A549 (cell line): Measurements from ENCODE around the gene PGM2L1. TPM values are rescaled to one million over a fixed set of nuclear protein-coding genes. Genes with fewer than 3 reads are reported as not detected.

Experiments
- ATAC-seq, 2 experiments: fragments of 200-7000 bp in 1 of 2; fragments of >200 bp in 1 of 2; cut with Nextera tagmentation in 1 of 2; cut with Tn5 transposase in 1 of 2; 3 replicates each; pipeline versions ENCODE4 v1.8.0 to v1.9.1; 2018 to 2020; ENCODE audit warnings: mild to moderate bottlenecking in 1 of 2, moderate library complexity in 1 of 2
- CTCF ChIA-PET: fragments of 300-600 bp; sonication (Branson Sonifier 250); formaldehyde crosslinking; extraction: SDS; loops from one replicate; lab custom pipeline; 2021; ENCODE audit warnings: antibody characterized with exemption, inconsistent platforms; lab: Yijun Ruan, JAX
- POLR2A ChIA-PET: fragments of 350-600 bp; formaldehyde crosslinking; extraction: SDS; loops from one replicate; lab custom pipeline; 2021; ENCODE audit warnings: antibody characterized with exemption, inconsistent platforms; lab: Yijun Ruan, JAX
- DNase-seq, 2 experiments: peaks; one replicate each; pipeline versions ENCODE4 v3.0.0 to v3.0.0-alpha.2; 2011 to 2016; ENCODE audit warnings: low read depth in 1 of 2, low spot score in 1 of 2
- FAIRE-seq: peaks from 2 replicates; lab custom pipeline; 2011; peaks lifted over from hg19 to GRCh38; lab: Jason Lieb, UNC
- H3K27ac ChIP-seq, 2 experiments: fragments of >200 bp; sonication (Bioruptor Twin); formaldehyde crosslinking; 3 replicates each; pipeline ENCODE4 v1.5.1; 2016 to 2017
- H3K4me1 ChIP-seq: fragments of >200 bp; sonication (Bioruptor Twin); formaldehyde crosslinking; 3 replicates; pipeline ENCODE4 v1.6.1; 2016
- H3K4me2 ChIP-seq: fragments of >200 bp; sonication (Bioruptor Twin); formaldehyde crosslinking; 3 replicates; pipeline ENCODE4 v1.6.1; 2016
- H3K4me3 ChIP-seq: fragments of >200 bp; sonication (Bioruptor Twin); formaldehyde crosslinking; 3 replicates; pipeline ENCODE4 v1.5.1; 2016
- H3K9me3 ChIP-seq: fragments of >200 bp; sonication (Bioruptor Twin); formaldehyde crosslinking; 3 replicates; pipeline ENCODE4 v1.6.1; 2016
- BCL3 ChIP-seq: fragments of >200 bp; sonication (Bioruptor Twin); formaldehyde crosslinking; IDR thresholded peaks from 3 replicates; pipeline ENCODE4 v1.6.1; 2016
- CBX2 ChIP-seq: fragments of 200-600 bp; sonication (generic); IDR thresholded peaks from 2 replicates; pipeline ENCODE4 v1.6.1; 2016; ENCODE audit warnings: low read depth, mild to moderate bottlenecking, borderline replicate concordance
- CTCF ChIP-seq: fragments of >200 bp; sonication (Bioruptor Twin); formaldehyde crosslinking; IDR thresholded peaks from 3 replicates; pipeline ENCODE4 v1.5.1; 2016
- E2F6 ChIP-seq: IDR thresholded peaks from 2 replicates; pipeline ENCODE4 v1.6.1; 2012; ENCODE audit warnings: low read depth, borderline replicate concordance
- EHF ChIP-seq: fragments of 250-450 bp; sonication (Bioruptor Pico); IDR thresholded peaks from 2 replicates; pipeline ENCODE4 v1.5.0; 2020; ENCODE audit warnings: mild to moderate bottlenecking
- HOXA7 ChIP-seq: fragments of 250-450 bp; sonication (Bioruptor Pico); IDR thresholded peaks from 2 replicates; pipeline ENCODE4 v1.5.0; 2020; ENCODE audit warnings: mild to moderate bottlenecking, moderate library complexity
- HOXB5 ChIP-seq: fragments of 250-450 bp; sonication (Bioruptor Pico); IDR thresholded peaks from 2 replicates; pipeline ENCODE4 v1.5.0; 2020; ENCODE audit warnings: mild to moderate bottlenecking, moderate library complexity
- KDM1A ChIP-seq: fragments of 200-600 bp; sonication (generic); IDR thresholded peaks from 2 replicates; pipeline ENCODE4 v1.6.1; 2016; ENCODE audit warnings: low read depth, mild to moderate bottlenecking
- MAX ChIP-seq: IDR thresholded peaks from 2 replicates; pipeline ENCODE4 v1.6.1; 2012
- MAZ ChIP-seq: fragments of 150-350 bp; IDR thresholded peaks from 2 replicates; pipeline ENCODE4 v1.6.1; 2014; ENCODE audit warnings: antibody characterized with exemption, low read depth, low read length, borderline replicate concordance
- PBX3 ChIP-seq: IDR thresholded peaks from 2 replicates; pipeline ENCODE4 v1.6.1; 2012
- PHF8 ChIP-seq: fragments of 200-600 bp; sonication (generic); IDR thresholded peaks from 2 replicates; pipeline ENCODE4 v1.6.1; 2016; ENCODE audit warnings: low read depth, mild to moderate bottlenecking, antibody characterized with exemption, moderate library complexity, borderline replicate concordance
- RAD21 ChIP-seq, 2 experiments: fragments of >200 bp in 1 of 2; sonication (Bioruptor Twin) in 1 of 2; formaldehyde crosslinking in 1 of 2; IDR thresholded peaks in 1 of 2; conservative IDR thresholded peaks in 1 of 2; 2 replicates in 1 of 2; 3 replicates in 1 of 2; pipeline ENCODE4 v1.6.1; 2012 to 2018; ENCODE audit warnings: inconsistent platforms in 1 of 2
- RARB ChIP-seq: fragments of 250-450 bp; sonication (Bioruptor Pico); IDR thresholded peaks from 2 replicates; pipeline ENCODE4 v1.8.0; 2021; ENCODE audit warnings: mild to moderate bottlenecking, moderate library complexity
- RCOR1 ChIP-seq: fragments of 150-350 bp; IDR thresholded peaks from 2 replicates; pipeline ENCODE4 v1.6.1; 2014; ENCODE audit warnings: antibody characterized with exemption, low read length, low read depth
- SMC3 ChIP-seq: fragments of >200 bp; sonication (Bioruptor Twin); formaldehyde crosslinking; IDR thresholded peaks from 3 replicates; pipeline ENCODE4 v1.6.1; 2018; ENCODE audit warnings: inconsistent platforms
- SREBF2 ChIP-seq: fragments of 450-650 bp; IDR thresholded peaks from 2 replicates; pipeline ENCODE4 v1.6.1; 2014; ENCODE audit warnings: mild to moderate bottlenecking, moderate library complexity
- ZC3H11A ChIP-seq: fragments of 450-650 bp; IDR thresholded peaks from 2 replicates; pipeline ENCODE4 v1.6.1; 2014; ENCODE audit warnings: antibody characterized with exemption, mild to moderate bottlenecking
- ZFP36 ChIP-seq: fragments of 450-650 bp; IDR thresholded peaks from 2 replicates; pipeline ENCODE4 v1.6.1; 2014; ENCODE audit warnings: borderline replicate concordance; ENCODE audit not compliant: partially characterized antibody
- ZNF302 ChIP-seq: fragments of 250-450 bp; sonication (Bioruptor Pico); IDR thresholded peaks from 2 replicates; pipeline ENCODE4 v1.9.0; 2021; ENCODE audit warnings: inconsistent platforms, mild to moderate bottlenecking, moderate library complexity
- ZSCAN20 ChIP-seq: fragments of 250-450 bp; sonication (Bioruptor Pico); IDR thresholded peaks from 2 replicates; pipeline ENCODE4 v1.8.0; 2022; ENCODE audit warnings: mild to moderate bottlenecking, moderate library complexity
- WGBS: methylation state at CpG from one replicate; pipeline ENCODE4 v1.1.6; 2017; ENCODE audit errors: missing lambda C conversion rate; 5-methylcytosine and 5-hydroxymethylcytosine counted together
- polyA plus RNA-seq, 4 experiments: library from polyadenylated mRNA; depleted of rRNA in 3 of 4; stranded (reverse); fragments of >200 nt; fragmentation: RNase III in 1 of 4; extraction: RNeasy Plus Mini Kit Qiagen cat#74134 plus additional on column Dnase treatment in 1 of 4; gene quantifications; 2 replicates in 3 of 4; 3 replicates in 1 of 4; pipeline ENCODE4 v1.2.3, GENCODE V29; 2011 to 2017

The PGM2L1 gene
- polyA plus RNA-seq, 2 of the 4 experiments (the other 2 are of a cell fraction): 21.8 to 23.5 TPM

- H3K9me3 ChIP-seq: peaks cover 7% of the 10 kb centered on the region; the same call in 2 of the 3 replicates
- ATAC-seq (no peak), FAIRE-seq (no peak), DNase-seq (no peak)
- H3K4me1 ChIP-seq: peaks cover 26% of the 10 kb centered on the region
- no peak overlapping the region for H3K4me2 ChIP-seq
- CTCF ChIA-PET: interaction anchor here (1.4 to 4.8 kb wide), 4 partner anchors 9 to 127 kb away, joined by 5 to 31 read pairs (median 6); no protein-coding TSS in a partner anchor
- WGBS: 66% methylated on average over 2 of the region's 2 CpGs
- no peak overlapping the region for H3K4me3 ChIP-seq
- POLR2A ChIA-PET: no interaction called here
- peak overlapping the region; percentile 41 to 66; a peak in 4 of 6 replicates for H3K27ac ChIP-seq
- TF ChIP-seq BCL3 (no peak), E2F6 (no peak), RAD21 (conservative IDR thresholded peaks at IDR 0.05 in 1 of 2, IDR thresholded peaks at IDR 0.05 in 1 of 2) (no peak), ZC3H11A (no peak), HOXA7 (CRISPR knock-in tag) (no peak), ZNF302 (CRISPR knock-in tag) (no peak), MAZ (no peak), SMC3 (no peak)
Measured at GRCh38 chr11:74322667-74323066, 75.6 kb downstream of the PGM2L1 start.

- peaks cover 18% of the 10 kb centered on the region for H3K9me3 ChIP-seq
- H3K4me2 ChIP-seq: no peak overlapping the region
- ChIA-PET CTCF (interaction anchor here (0.7 to 4.8 kb wide), 19 partner anchors 8 to 132 kb away, joined by 3 to 31 read pairs (median 4); no protein-coding TSS in a partner anchor), POLR2A (no interaction called here)
- ATAC-seq: peak in 1 of 2 experiments; percentile 61; a peak in 3 of 6 replicates
- WGBS: 58% methylated on average over 10 of the region's 10 CpGs
- peak in 1 of 2 experiments; percentile 64 for DNase-seq
- no peak overlapping the region for H3K4me3 ChIP-seq
- TF ChIP-seq RAD21 (conservative IDR thresholded peaks at IDR 0.05 in 1 of 2, IDR thresholded peaks at IDR 0.05 in 1 of 2) (peak; percentile 73 to 85), EHF (CRISPR knock-in tag) (no peak), CTCF (peak; percentile 68), SMC3 (peak; percentile 69), MAX (0 out of 2 replicates have a peak, but pooled peaks have one; percentile 35)
- no peak for FAIRE-seq
- peak overlapping the region; percentile 81 to 89 for H3K27ac ChIP-seq
- H3K4me1 ChIP-seq: peaks cover 26% of the 10 kb centered on the region
Measured at GRCh38 chr11:74321487-74322188, 76.6 kb downstream of the PGM2L1 start.

GRCh38 chr11:74320538-74320937 lies 77.7 kb downstream of the PGM2L1 start:
- FAIRE-seq: no peak
- H3K4me3 ChIP-seq: no peak overlapping the region
- ChIA-PET POLR2A (no interaction called here), CTCF (interaction anchor here (0.7 to 4.8 kb wide), 5 partner anchors 9 to 133 kb away, joined by 3 to 31 read pairs (median 4); no protein-coding TSS in a partner anchor)
- peaks cover 26% of the 10 kb centered on the region for H3K9me3 ChIP-seq
- ATAC-seq: no peak
- 37% methylated on average over 2 of the region's 2 CpGs for WGBS
- H3K4me1 ChIP-seq: peaks cover 26% of the 10 kb centered on the region
- DNase-seq: no peak
- H3K27ac ChIP-seq: peak overlapping the region; percentile 81 to 89
- no peak overlapping the region for H3K4me2 ChIP-seq
- no peak for TF ChIP-seq RCOR1
- TF ChIP-seq ZNF302 (CRISPR knock-in tag): no peak
- no peak for TF ChIP-seq KDM1A
- TF ChIP-seq PHF8: no peak
- TF ChIP-seq BCL3: no peak
- TF ChIP-seq SREBF2: no peak
- TF ChIP-seq RARB (CRISPR knock-in tag): no peak
- no peak for TF ChIP-seq ZSCAN20 (CRISPR knock-in tag)
- TF ChIP-seq PBX3: no peak
- TF ChIP-seq MAX: no peak
- no peak for TF ChIP-seq CTCF
- TF ChIP-seq ZFP36: no peak
- no peak for TF ChIP-seq HOXB5
- TF ChIP-seq CBX2: no peak
